RPMI8226 (cell line): ENCODE data around the gene SRPX.
A peak's percentile ranks its signal among the peaks of the same experiment; 100 is the strongest.

Experiments used
- DNase-seq: peaks from one replicate; pipeline ENCODE4 v3.0.0-alpha.2; 2015

The SRPX gene

DNA sequence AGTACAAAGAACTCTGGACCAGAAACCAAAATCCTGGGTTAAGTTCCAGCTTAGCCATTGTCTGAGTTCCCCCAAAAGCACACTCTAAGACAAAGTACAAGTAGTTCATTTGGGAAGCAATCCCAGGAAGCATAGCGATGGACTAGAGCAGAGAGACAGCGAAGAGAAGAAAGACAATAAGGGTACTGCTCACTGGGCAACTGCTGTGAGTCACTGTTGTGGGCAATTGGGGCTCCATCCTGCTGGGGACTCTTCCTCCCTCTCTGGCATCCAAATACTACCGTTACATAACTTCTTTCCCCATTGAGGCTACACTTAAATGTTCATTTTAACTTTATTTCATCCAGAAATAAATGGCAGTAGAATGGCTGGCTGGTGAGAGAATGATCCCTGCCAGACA lies 14.1 kb downstream of the SRPX start:
- DNase-seq: no peak

GRCh38 chrX:38206036-38206435 lies 14.6 kb downstream of the SRPX start:
- DNase-seq: no peak

GRCh38 chrX:38205039-38205438 lies 15.6 kb downstream of the SRPX start:
- DNase-seq: peak; percentile 72

DNA sequence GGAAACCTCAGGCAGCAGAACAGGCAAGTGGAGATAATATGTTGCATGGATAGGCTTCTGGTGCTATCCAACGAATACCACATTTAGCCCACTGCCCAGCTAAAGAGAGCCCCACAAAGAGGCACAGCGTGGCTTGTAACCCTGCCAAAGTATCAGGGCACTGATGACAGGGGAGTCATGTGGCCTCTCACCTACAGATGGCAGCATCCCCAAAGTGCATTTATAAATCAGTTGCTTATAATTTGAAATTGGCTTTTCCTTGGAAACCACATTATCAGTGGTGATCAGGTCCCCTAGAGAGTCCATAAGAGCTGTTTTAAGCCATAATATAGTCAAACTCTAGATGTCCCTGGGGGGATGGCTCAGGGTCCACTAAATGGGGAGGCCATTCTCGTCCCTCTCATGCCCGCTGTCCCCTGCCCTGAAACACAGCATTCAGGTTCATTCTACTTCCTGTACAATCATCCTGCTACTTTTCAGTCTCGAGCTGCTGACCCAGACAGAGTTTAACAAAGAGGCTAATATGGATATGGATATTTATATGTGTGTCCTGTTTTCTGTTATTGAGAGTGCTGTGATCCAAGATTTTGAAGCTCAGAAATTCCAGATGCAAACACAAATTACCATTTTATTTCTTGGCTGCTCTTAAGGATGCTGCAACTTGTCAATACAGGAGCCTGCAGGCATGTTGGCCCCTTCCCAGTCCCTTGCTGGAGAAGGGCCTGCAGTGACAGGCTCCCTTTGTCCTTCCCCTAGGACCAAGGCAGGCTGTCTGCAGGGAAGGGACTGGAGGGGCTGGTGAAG lies 28.5 kb downstream of the SRPX start:
- DNase-seq: peak; percentile 63

DNA sequence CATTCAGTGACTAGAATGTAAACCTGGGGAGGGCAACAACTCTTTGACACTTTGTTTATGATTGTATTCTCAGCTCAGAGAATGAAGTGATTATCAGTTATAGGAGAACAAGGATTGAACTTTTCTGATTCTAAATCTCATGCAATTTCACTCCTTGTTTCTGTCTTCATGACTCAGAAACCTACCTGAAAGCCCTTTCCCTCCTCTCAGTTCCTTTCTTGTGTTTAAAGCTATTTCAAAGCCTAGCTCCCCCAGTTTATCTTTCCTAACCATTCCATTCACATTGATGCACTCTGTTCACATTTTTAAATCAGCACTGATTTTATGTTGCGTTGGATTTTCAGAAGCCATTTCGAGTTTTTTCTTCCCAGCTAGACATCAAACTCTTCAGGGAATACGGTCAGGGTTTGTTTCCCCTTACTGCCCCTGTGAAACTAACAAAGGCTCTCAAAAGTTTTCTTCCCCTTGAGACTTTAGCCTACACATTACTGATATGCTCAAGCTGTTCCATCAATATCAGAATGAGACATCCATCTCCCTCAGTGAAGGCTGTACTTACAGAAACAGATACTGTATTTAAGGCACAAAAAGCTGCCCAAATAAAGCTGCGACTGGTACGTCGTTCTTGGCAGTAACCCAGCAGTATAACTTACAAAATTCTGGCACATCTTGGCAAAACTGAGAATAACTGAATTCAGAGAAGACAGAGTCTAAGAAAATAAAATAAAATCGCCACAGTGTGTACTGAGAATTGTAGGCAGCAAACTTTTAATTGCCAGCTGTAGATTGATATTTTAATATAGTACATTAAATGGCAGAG lies 31.0 kb downstream of the SRPX start:
- DNase-seq: no peak

GRCh38 chrX:38183596-38183995 lies 37.1 kb downstream of the SRPX start:
- DNase-seq: no peak

DNA sequence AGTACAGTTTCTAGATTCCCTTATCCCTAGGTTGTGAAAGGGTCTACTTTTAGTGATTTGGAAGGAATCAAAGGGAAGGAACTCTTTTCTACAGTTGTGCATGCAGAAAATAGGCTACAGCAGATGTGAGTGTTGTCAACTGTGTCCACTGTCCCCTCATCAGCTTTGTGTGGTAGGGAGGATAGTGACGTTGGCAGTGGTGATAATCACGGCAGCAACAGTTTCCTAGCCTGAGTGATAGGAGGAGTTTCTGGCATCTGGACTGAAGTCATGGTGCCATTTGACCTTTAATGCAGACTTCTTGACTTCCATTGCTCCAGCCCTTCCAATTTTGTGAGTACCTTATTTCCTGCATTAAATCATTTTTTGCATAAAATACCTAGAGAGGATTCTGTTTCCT lies 39.3 kb downstream of the SRPX start:
- DNase-seq: no peak

- DNase-seq: no peak
Observed at GRCh38 chrX:38178396-38178795, 42.3 kb downstream of the SRPX start.

DNA sequence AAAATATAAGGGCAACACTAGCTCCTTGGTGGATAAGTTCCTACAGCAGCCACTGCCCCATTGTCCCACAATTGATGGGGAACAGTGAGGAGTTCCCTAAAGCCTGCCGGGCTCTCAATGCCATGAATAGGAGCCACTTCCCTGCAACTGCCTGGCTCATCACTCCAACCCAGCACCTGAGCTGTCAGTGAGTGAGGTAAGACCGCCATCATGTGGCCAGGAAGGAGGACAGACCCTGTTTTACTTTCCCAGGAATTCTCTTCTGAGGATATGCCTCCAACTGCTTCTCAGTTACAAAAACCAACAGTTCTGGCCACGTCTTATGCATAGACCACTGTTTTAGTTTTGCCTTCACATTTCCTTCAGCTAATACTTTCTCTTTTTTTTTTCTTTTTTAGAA lies 45.5 kb downstream of the SRPX start:
- DNase-seq: peak; percentile 35

DNA sequence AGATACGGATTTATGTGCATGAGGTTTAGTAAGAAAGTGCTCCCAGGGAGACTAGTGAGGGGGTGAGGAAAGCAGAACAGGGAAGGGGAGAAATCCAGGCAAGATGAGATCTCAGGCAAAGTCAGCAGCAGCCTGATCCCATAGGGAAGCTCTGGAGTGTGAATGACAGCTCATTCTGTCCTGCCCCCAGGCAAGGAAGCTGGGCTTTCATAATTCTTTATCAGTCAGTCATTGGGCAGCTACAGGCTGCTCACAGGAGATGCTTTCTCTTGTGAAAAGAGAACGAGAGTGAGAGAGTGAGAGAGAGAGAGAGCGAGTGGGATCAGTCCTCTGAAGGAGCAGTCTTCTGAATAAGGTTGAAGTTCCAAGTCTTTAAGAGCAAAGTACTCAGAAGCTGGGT lies 48.1 kb downstream of the SRPX start:
- no peak for DNase-seq

GRCh38 chrX:38170556-38170955 lies 50.1 kb downstream of the SRPX start:
- DNase-seq: no peak

GRCh38 chrX:38166478-38167083 lies 54.1 kb downstream of the SRPX start:
- peak; percentile 40 for DNase-seq

DNA sequence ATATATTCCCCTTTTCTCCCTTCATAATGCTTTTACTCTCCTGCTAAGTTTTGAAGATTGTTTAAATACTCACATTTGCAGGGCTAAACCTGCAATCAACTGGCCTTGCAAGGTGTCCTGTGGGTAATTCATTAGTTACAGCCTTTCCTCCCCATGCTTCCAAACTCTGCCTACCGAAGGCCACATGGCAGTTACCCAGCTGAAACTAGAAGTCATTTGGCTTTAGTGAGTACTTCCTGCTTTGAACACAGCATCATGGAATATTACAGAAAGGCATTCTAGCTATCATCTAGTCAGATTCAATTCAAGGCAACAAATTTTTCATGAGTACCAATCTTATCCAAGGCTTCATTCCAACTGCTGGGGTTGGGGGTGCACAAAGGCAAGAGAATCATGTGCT lies 55.6 kb downstream of the SRPX start:
- DNase-seq: no peak

DNA sequence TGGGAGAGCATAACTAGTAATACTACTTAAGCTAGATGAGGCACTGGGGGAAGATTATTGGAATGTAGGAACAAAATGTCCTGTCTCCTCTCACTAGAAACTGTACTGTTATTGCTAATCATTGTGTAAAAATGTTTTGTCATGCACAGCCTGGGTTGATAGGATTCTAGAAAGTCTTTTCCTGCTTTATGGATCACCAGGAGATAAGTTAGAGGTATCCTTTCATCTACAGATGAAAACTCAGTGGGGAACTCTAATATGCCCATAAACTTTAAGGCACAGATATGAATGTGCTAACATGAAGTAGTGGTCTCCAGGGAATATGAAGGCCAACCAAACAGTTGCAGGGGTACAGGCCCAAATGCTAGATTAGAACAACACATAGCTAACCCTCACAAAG lies 57.5 kb downstream of the SRPX start:
- no peak for DNase-seq

GRCh38 chrX:38156838-38157237 lies 63.8 kb downstream of the SRPX start:
- no peak for DNase-seq

DNA sequence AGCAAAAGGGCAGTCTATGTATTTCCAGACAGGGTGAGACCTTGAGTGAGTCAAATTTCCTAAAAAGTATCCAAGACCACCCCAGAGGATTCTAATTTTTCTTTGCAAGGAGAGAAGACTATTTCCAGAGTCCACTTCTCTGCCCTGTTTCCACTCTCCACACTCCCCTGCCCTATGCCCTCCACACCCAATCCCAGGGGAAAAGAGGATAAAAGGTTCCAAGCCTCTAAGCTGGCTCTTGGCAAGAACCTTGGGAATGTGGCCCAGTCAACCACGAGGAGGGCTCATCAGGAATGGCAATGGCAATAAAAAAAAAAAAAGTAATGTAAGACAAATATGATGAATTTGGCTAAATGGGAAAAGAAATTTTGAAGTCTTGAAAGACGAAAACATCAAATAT lies 65.9 kb downstream of the SRPX start:
- no peak for DNase-seq

DNA sequence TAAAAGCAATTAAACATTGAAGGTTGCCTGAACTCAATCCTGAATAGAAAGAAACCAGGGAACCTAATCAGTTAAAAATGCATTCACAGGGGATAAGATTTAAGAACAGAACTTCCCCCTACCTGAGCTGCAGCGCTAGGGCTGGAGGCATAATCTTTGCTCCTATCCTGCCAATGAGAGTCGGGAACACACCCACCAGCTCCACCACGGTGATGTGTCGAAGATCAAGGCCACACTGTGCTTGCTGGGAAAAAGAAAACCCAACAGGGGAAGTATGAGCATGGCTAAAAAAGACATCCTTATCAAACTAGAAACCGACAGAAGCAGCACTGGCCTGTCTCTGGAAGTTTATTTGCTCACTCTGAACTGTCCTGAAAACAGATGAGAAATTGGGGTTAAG lies 66.3 kb downstream of the SRPX start:
- DNase-seq: no peak

GRCh38 chrX:38151441-38151840 lies 69.2 kb downstream of the SRPX start:
- no peak for DNase-seq

GRCh38 chrX:38150993-38151392 lies 69.7 kb downstream of the SRPX start:
- DNase-seq: no peak

GRCh38 chrX:38149016-38149415 lies 71.7 kb downstream of the SRPX start:
- DNase-seq: no peak

DNA sequence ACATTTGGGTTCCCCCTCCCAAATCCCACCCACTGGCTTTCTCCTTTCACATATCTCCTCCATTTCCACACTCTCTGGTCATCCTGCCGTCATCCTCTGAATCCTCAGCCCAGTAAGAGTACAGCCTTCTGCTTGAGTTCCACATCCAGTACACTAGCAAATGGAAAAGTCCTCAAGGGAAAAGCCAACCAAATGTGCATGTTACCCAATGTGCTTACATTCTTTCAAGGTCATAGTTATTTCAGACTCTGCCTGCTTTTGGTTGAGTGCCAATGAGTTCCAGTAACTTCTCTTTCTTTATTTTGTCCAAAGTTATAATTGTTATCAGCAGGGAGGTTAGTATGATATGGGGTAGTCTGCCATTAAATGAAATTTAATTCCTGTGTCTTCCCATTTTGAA lies 78.1 kb downstream of the SRPX start:
- no peak for DNase-seq

DNA sequence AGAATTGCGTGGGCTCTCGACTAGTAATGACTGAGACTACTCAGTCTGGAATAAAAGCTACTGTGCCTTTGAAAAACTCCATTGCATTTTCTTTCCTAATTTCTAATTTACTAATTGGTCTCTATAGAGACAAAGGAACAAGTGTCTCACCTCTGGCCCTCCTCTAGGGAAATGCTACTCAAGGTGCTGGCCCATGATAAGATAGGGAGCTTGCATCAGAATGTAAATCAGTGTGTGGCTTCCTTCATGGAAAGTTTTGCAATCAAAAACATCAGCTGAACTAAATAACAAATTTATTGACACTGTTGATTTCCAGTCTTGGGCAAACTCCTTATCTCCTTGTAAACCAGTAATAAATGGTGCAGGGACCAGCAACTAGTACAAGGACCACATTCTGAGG lies 81.8 kb downstream of the SRPX start:
- DNase-seq: no peak

GRCh38 chrX:38138157-38138891 lies 82.3 kb downstream of the SRPX start:
- no peak for DNase-seq
